ENCODE data around the gene DAGLA. TPM values are rescaled to one million over a fixed set of nuclear protein-coding genes. Genes with fewer than 3 reads are reported as not detected.

Gene DAGLA
- polyA plus RNA-seq, 1 donor = 3.2 TPM

Other genes starting within 250 kb of the DAGLA start
- gene LRRC10B, start 171.6 kb upstream of the DAGLA start, polyA plus RNA-seq (ENCODE audit: insufficient read length) = 0.63 TPM
- 4.7 TPM for gene SYT7, start 99.3 kb upstream of the DAGLA start, polyA plus RNA-seq (ENCODE audit: insufficient read length)
- gene MYRF, start 72.2 kb downstream of the DAGLA start, polyA plus RNA-seq (ENCODE audit: insufficient read length) = 23.1 TPM
- 161 TPM for gene TMEM258, start 112.2 kb downstream of the DAGLA start, polyA plus RNA-seq (ENCODE audit: insufficient read length)
- gene FEN1, start 112.5 kb downstream of the DAGLA start, polyA plus RNA-seq (ENCODE audit: insufficient read length) = 45.0 TPM
- 49.0 TPM for gene FADS1, start 136.6 kb downstream of the DAGLA start, polyA plus RNA-seq (ENCODE audit: insufficient read length)
- gene FADS2, start 147.9 kb downstream of the DAGLA start, polyA plus RNA-seq (ENCODE audit: insufficient read length) = 105 TPM
- gene FADS3, start 211.2 kb downstream of the DAGLA start, polyA plus RNA-seq (ENCODE audit: insufficient read length) = 13.8 TPM
- gene RAB3IL1, start 237.2 kb downstream of the DAGLA start, polyA plus RNA-seq (ENCODE audit: insufficient read length) = 18.7 TPM

Data from left kidney (tissue), 1 donor.